ENCODE results near the gene PARD3B. TPM values are rescaled to one million over a fixed set of nuclear protein-coding genes. Genes with fewer than 3 reads are reported as not detected.

The PARD3B gene
- total and polyA plus RNA-seq, 10 of the 15 experiments (the other 5 are each of a cell fraction or from before 2014, with no cell fraction given), result 0.01 to 0.54 (median 0.07) TPM; not detected in 7

DNA sequence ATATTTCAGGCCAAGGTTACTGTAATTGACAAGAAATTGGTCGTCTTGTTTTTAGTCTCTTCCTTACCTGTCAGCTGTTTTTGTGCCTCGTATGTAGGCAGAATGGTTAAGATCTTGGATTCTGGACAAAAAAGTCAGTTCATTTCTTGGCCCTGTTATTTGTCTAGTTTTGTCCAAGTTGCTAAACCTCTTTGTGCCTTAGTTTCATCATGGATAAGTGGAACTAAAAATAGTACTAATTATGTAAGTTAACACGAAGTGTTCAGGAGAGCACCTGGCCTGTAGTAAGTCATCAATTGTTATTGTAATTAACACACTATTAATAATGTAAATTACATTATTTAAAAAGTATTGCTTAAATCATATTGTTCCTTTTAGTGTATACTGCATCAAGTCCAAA is 148.0 kb downstream of the PARD3B start (continued):
- TF ChIP-seq ZNF217 (IDR thresholded peaks at IDR 0.05), result no peak
- TF ChIP-seq POLR2AphosphoS5 (IDR thresholded peaks at IDR 0.05; ENCODE audit: low read length), result no peak
- TF ChIP-seq PAX5 (IDR thresholded peaks at IDR 0.05; ENCODE audit: borderline replicate concordance, low read depth, low read length), result no peak

DNA sequence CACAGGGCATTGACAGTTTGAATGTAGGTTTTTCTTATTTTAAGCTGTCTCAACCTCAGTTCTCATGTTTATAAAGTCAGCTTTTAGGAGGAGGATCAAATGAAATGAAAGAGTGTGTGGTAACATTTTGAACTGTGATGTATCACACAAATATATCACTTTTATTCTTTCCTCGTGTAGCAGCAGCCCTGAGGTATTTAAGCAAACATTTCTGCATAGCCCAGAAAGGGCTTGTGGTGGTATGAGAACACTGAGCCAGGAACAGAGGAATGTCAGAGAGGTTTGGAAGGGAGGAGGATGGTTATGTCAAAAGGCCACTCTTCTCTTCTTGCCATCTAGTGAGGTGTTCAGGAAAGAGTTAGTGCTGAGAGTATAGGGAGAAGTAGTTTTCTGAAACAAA is 150.2 kb downstream of the PARD3B start:
- intact Hi-C loops (cut with micrococcal nuclease; ENCODE audit: unreplicated experiment), result no loop called here
- CTCF ChIA-PET, result interaction anchor here (1.6 kb wide), 1 partner anchor 981 kb away, joined by 3 read pairs; no protein-coding TSS in a partner anchor

More for the DNA sequence above, 150.2 kb downstream of the PARD3B start:
- POLR2A ChIA-PET, result no interaction called here
- Histone ChIP-seq H3K4me2 (ENCODE audit: control insufficient read depth, insufficient read depth) (no peak overlapping the region), H3K79me2 (ENCODE audit: control insufficient read depth, insufficient read depth, low read length) (no peaks in the 10 kb centered on the region), H3K27me3 (replicated peaks in 1 of 2; ENCODE audit: control insufficient read depth in 2 of 2, insufficient read depth in 2 of 2, low read length in 1 of 2) (no peaks in the 10 kb centered on the region; a peak in 1 of 4 replicates), H3K9ac (ENCODE audit: control insufficient read depth, insufficient read depth, low read length) (no peak overlapping the region), H2AFZ (ENCODE audit: control insufficient read depth, low read depth, low read length) (no peak overlapping the region), H3K27ac (ENCODE audit: control insufficient read depth, insufficient read depth) (no peak overlapping the region), H3K9me3 (replicated peaks; ENCODE audit: control insufficient read depth, insufficient read depth, low read length) (no peaks in the 10 kb centered on the region), H3K4me3 (no peak overlapping the region), H3K36me3 (ENCODE audit: control insufficient read depth in 2 of 2, insufficient read depth in 2 of 2, low read length in 1 of 2) (no peaks in the 10 kb centered on the region), H3K4me1 (ENCODE audit: control insufficient read depth, insufficient read depth, low read length) (no peaks in the 10 kb centered on the region), H4K20me1 (ENCODE audit: control insufficient read depth, insufficient read depth) (no peaks in the 10 kb centered on the region)
- DNase-seq (ENCODE audit: low read depth, low spot score) (no peak), FAIRE-seq (no peak), ATAC-seq (no peak)
- RAD21 ChIA-PET (ENCODE audit: unreplicated experiment), result no interaction called here
- in situ Hi-C loops (cut with MboI), result no loop called here
- 0% methylated on average over 1 of the region's 1 CpG for WGBS (ENCODE audit: insufficient coverage, insufficient replicate concordance, low lambda C conversion rate, missing lambda C conversion rate)
- BruUV-seq (replicated peaks), result no TSS peak
- SMC1A ChIA-PET (ENCODE audit: uncharacterized antibody, unreplicated experiment), result interaction anchor here (0.8 to 1.2 kb wide), 2 partner anchors 368 to 433 kb away, joined by 3 read pairs; no protein-coding TSS in a partner anchor
- TF ChIP-seq CEBPB (IDR thresholded peaks at IDR 0.05; ENCODE audit: borderline replicate concordance in 1 of 2, low read depth in 2 of 2, low read length in 2 of 2) (no peak), ZNF207 (IDR thresholded peaks at IDR 0.05; ENCODE audit: borderline replicate concordance) (no peak), NR2C2 (IDR thresholded peaks at IDR 0.05; ENCODE audit: borderline replicate concordance, control insufficient read depth, insufficient read length, low read depth) (no peak), ZSCAN29 (IDR thresholded peaks at IDR 0.05) (no peak)
- TF ChIP-seq, protein P1, sequence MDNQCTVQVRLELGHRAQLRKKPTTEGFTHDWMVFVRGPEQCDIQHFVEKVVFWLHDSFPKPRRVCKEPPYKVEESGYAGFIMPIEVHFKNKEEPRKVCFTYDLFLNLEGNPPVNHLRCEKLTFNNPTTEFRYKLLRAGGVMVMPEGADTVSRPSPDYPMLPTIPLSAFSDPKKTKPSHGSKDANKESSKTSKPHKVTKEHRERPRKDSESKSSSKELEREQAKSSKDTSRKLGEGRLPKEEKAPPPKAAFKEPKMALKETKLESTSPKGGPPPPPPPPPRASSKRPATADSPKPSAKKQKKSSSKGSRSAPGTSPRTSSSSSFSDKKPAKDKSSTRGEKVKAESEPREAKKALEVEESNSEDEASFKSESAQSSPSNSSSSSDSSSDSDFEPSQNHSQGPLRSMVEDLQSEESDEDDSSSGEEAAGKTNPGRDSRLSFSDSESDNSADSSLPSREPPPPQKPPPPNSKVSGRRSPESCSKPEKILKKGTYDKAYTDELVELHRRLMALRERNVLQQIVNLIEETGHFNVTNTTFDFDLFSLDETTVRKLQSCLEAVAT (IDR thresholded peaks at IDR 0.05), result no peak
- TF ChIP-seq, protein P2, sequence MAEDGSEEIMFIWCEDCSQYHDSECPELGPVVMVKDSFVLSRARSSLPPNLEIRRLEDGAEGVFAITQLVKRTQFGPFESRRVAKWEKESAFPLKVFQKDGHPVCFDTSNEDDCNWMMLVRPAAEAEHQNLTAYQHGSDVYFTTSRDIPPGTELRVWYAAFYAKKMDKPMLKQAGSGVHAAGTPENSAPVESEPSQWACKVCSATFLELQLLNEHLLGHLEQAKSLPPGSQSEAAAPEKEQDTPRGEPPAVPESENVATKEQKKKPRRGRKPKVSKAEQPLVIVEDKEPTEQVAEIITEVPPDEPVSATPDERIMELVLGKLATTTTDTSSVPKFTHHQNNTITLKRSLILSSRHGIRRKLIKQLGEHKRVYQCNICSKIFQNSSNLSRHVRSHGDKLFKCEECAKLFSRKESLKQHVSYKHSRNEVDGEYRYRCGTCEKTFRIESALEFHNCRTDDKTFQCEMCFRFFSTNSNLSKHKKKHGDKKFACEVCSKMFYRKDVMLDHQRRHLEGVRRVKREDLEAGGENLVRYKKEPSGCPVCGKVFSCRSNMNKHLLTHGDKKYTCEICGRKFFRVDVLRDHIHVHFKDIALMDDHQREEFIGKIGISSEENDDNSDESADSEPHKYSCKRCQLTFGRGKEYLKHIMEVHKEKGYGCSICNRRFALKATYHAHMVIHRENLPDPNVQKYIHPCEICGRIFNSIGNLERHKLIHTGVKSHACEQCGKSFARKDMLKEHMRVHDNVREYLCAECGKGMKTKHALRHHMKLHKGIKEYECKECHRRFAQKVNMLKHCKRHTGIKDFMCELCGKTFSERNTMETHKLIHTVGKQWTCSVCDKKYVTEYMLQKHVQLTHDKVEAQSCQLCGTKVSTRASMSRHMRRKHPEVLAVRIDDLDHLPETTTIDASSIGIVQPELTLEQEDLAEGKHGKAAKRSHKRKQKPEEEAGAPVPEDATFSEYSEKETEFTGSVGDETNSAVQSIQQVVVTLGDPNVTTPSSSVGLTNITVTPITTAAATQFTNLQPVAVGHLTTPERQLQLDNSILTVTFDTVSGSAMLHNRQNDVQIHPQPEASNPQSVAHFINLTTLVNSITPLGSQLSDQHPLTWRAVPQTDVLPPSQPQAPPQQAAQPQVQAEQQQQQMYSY (CRISPR knock-in tag; IDR thresholded peaks at IDR 0.05), result no peak
